Activated CD4-positive, alpha-beta T cell treated with anti-CD3 and anti-CD28 coated beads, Interleukin-2, amount 10 ng/mL, durations not matched to agents 7 days and 5 days (primary cell): ENCODE results near the gene APRT. TPM values are rescaled to one million over a fixed set of nuclear protein-coding genes. Genes with fewer than 3 reads are reported as not detected.

Experiments used
- CTCF ChIA-PET: fragments of 350-600 bp; sonication (Branson Sonifier 250); formaldehyde crosslinking; loops from one replicate; lab custom pipeline; 2021; ENCODE audit warnings: antibody characterized with exemption; lab: Charles Lee
- POLR2A ChIA-PET: fragments of 350-600 bp; sonication (Branson Sonifier 250); formaldehyde crosslinking; loops from one replicate; lab custom pipeline; 2021; ENCODE audit warnings: antibody characterized with exemption; lab: Charles Lee
- DNase-seq: peaks from one replicate; pipeline ENCODE4 v3.0.0-alpha.2; 2020
- H3K27ac Mint-ChIP-seq: one replicate; pipeline ENCODE4 v1.8.0; 2021; ENCODE audit warnings: mild to moderate bottlenecking, moderate library complexity, mixed read lengths
- H3K27me3 Mint-ChIP-seq: one replicate; pipeline ENCODE4 v1.8.0; 2021; ENCODE audit warnings: mixed read lengths
- H3K36me3 Mint-ChIP-seq: one replicate; pipeline ENCODE4 v1.8.0; 2021; ENCODE audit warnings: low read depth, mixed read lengths
- H3K4me1 Mint-ChIP-seq: one replicate; pipeline ENCODE4 v1.8.0; 2021; ENCODE audit warnings: mixed read lengths
- H3K4me3 Mint-ChIP-seq: one replicate; pipeline ENCODE4 v1.8.0; 2021; ENCODE audit warnings: mild to moderate bottlenecking, moderate library complexity, mixed read lengths
- H3K9me3 Mint-ChIP-seq: one replicate; pipeline ENCODE4 v1.8.0; 2021; ENCODE audit warnings: mixed read lengths
- total RNA-seq, 2 experiments: library from RNA; stranded (reverse); gene quantifications; one replicate each; pipeline ENCODE4 v1.2.3, GENCODE V29; 2021

Gene APRT
- total RNA-seq, 2 experiments from 2014 or later: 86.2 to 112 TPM

GRCh38 chr16:88839026-88839529 is 27.4 kb upstream of the APRT start:
- H3K4me1 Mint-ChIP-seq: no peaks in the 10 kb centered on the region
- ChIA-PET CTCF (no interaction called here), POLR2A (no interaction called here)
- no peaks in the 10 kb centered on the region for H3K9me3 Mint-ChIP-seq
- no peak overlapping the region for H3K27ac Mint-ChIP-seq
- no peaks in the 10 kb centered on the region for H3K27me3 Mint-ChIP-seq
- DNase-seq: no peak
- H3K4me3 Mint-ChIP-seq: no peak overlapping the region
- no peaks in the 10 kb centered on the region for H3K36me3 Mint-ChIP-seq

GRCh38 chr16:88838566-88838965 is 26.8 kb upstream of the APRT start:
- DNase-seq: no peak
- POLR2A ChIA-PET: no interaction called here
- no peak overlapping the region for H3K27ac Mint-ChIP-seq
- H3K27me3 Mint-ChIP-seq: no peaks in the 10 kb centered on the region
- no peak overlapping the region for H3K4me3 Mint-ChIP-seq
- CTCF ChIA-PET: interaction anchor here (0.8 kb wide), 1 partner anchor 11 kb away, joined by 3 read pairs; no protein-coding TSS in a partner anchor
- no peaks in the 10 kb centered on the region for H3K36me3 Mint-ChIP-seq
- no peaks in the 10 kb centered on the region for H3K4me1 Mint-ChIP-seq
- no peaks in the 10 kb centered on the region for H3K9me3 Mint-ChIP-seq

- Mint-ChIP-seq H3K9me3 (no peaks in the 10 kb centered on the region), H3K36me3 (no peaks in the 10 kb centered on the region), H3K4me1 (no peaks in the 10 kb centered on the region), H3K27ac (no peak overlapping the region), H3K4me3 (no peak overlapping the region), H3K27me3 (no peaks in the 10 kb centered on the region)
- CTCF ChIA-PET: no interaction called here
- DNase-seq: no peak
- POLR2A ChIA-PET: no interaction called here
Measured at GRCh38 chr16:88837806-88838205, 26.1 kb upstream of the APRT start.

- ChIA-PET POLR2A (no interaction called here), CTCF (no interaction called here)
- no peak for DNase-seq
- H3K27me3 Mint-ChIP-seq: no peaks in the 10 kb centered on the region
- no peak overlapping the region for H3K27ac Mint-ChIP-seq
- no peaks in the 10 kb centered on the region for H3K36me3 Mint-ChIP-seq
- no peak overlapping the region for H3K4me3 Mint-ChIP-seq
- H3K9me3 Mint-ChIP-seq: no peaks in the 10 kb centered on the region
- no peaks in the 10 kb centered on the region for H3K4me1 Mint-ChIP-seq
Measured at GRCh38 chr16:88836791-88837190, 25.1 kb upstream of the APRT start.

- H3K27me3 Mint-ChIP-seq: no peaks in the 10 kb centered on the region
- ChIA-PET POLR2A (no interaction called here), CTCF (no interaction called here)
- H3K9me3 Mint-ChIP-seq: no peaks in the 10 kb centered on the region
- DNase-seq: no peak
- H3K27ac Mint-ChIP-seq: no peak overlapping the region
- no peak overlapping the region for H3K4me3 Mint-ChIP-seq
- H3K4me1 Mint-ChIP-seq: no peaks in the 10 kb centered on the region
- no peaks in the 10 kb centered on the region for H3K36me3 Mint-ChIP-seq
Measured at GRCh38 chr16:88835818-88836217, 24.1 kb upstream of the APRT start.

GRCh38 chr16:88835383-88835782 is 23.7 kb upstream of the APRT start:
- no peak for DNase-seq
- Mint-ChIP-seq H3K27ac (no peak overlapping the region), H3K4me1 (no peaks in the 10 kb centered on the region), H3K4me3 (no peak overlapping the region), H3K27me3 (no peaks in the 10 kb centered on the region), H3K9me3 (no peaks in the 10 kb centered on the region), H3K36me3 (no peaks in the 10 kb centered on the region)
- POLR2A ChIA-PET: no interaction called here
- CTCF ChIA-PET: no interaction called here

GRCh38 chr16:88834670-88835069 is 22.9 kb upstream of the APRT start:
- Mint-ChIP-seq H3K4me1 (no peaks in the 10 kb centered on the region), H3K27ac (no peak overlapping the region), H3K36me3 (no peaks in the 10 kb centered on the region), H3K9me3 (no peaks in the 10 kb centered on the region), H3K4me3 (no peak overlapping the region), H3K27me3 (no peaks in the 10 kb centered on the region)
- CTCF ChIA-PET: interaction anchor here (2.1 kb wide), 1 partner anchor 22 kb away, joined by 4 read pairs; the partner anchor contains the start of genes GALNS and TRAPPC2L
- DNase-seq: no peak
- POLR2A ChIA-PET: no interaction called here

- ChIA-PET CTCF (interaction anchor here (0.6 to 2.1 kb wide), 2 partner anchors 24 to 88 kb away, joined by 3 to 4 read pairs; partner anchors contain the start of genes GALNS and TRAPPC2L), POLR2A (no interaction called here)
- no peak for DNase-seq
- H3K27me3 Mint-ChIP-seq: no peaks in the 10 kb centered on the region
- H3K4me3 Mint-ChIP-seq: no peak overlapping the region
- H3K27ac Mint-ChIP-seq: no peak overlapping the region
- no peaks in the 10 kb centered on the region for H3K9me3 Mint-ChIP-seq
- no peaks in the 10 kb centered on the region for H3K4me1 Mint-ChIP-seq
- no peaks in the 10 kb centered on the region for H3K36me3 Mint-ChIP-seq
Measured at GRCh38 chr16:88833086-88833485, 21.4 kb upstream of the APRT start.

- no peaks in the 10 kb centered on the region for H3K4me1 Mint-ChIP-seq
- H3K4me3 Mint-ChIP-seq: no peak overlapping the region
- H3K27me3 Mint-ChIP-seq: no peaks in the 10 kb centered on the region
- ChIA-PET POLR2A (no interaction called here), CTCF (no interaction called here)
- H3K9me3 Mint-ChIP-seq: no peaks in the 10 kb centered on the region
- H3K36me3 Mint-ChIP-seq: no peaks in the 10 kb centered on the region
- H3K27ac Mint-ChIP-seq: no peak overlapping the region
- DNase-seq: no peak
Measured at GRCh38 chr16:88831838-88832237, 20.1 kb upstream of the APRT start.

- H3K4me1 Mint-ChIP-seq: no peaks in the 10 kb centered on the region
- POLR2A ChIA-PET: no interaction called here
- no peaks in the 10 kb centered on the region for H3K9me3 Mint-ChIP-seq
- H3K4me3 Mint-ChIP-seq: no peak overlapping the region
- no peak overlapping the region for H3K27ac Mint-ChIP-seq
- CTCF ChIA-PET: interaction anchor here (1.1 kb wide), 1 partner anchor 27 kb away, joined by 3 read pairs; no protein-coding TSS in a partner anchor
- no peak for DNase-seq
- no peaks in the 10 kb centered on the region for H3K27me3 Mint-ChIP-seq
- no peaks in the 10 kb centered on the region for H3K36me3 Mint-ChIP-seq
Measured at GRCh38 chr16:88830783-88831182, 19.1 kb upstream of the APRT start.

- CTCF ChIA-PET: interaction anchor here (1.1 kb wide), 1 partner anchor 28 kb away, joined by 3 read pairs; no protein-coding TSS in a partner anchor
Measured at GRCh38 chr16:88830258-88830657, 18.5 kb upstream of the APRT start.

GRCh38 chr16:88828711-88829110 is 17.0 kb upstream of the APRT start:
- H3K27ac Mint-ChIP-seq: no peak overlapping the region
- no peaks in the 10 kb centered on the region for H3K36me3 Mint-ChIP-seq
- no peaks in the 10 kb centered on the region for H3K27me3 Mint-ChIP-seq
- DNase-seq: no peak
- ChIA-PET CTCF (interaction anchor here (0.6 kb wide), 1 partner anchor 1094 kb away, joined by 3 read pairs; no protein-coding TSS in a partner anchor), POLR2A (no interaction called here)
- H3K4me3 Mint-ChIP-seq: no peak overlapping the region
- H3K9me3 Mint-ChIP-seq: no peaks in the 10 kb centered on the region
- H3K4me1 Mint-ChIP-seq: no peaks in the 10 kb centered on the region

More at GRCh38 chr16:88830258-88830657, 18.5 kb upstream of the APRT start:
- Mint-ChIP-seq H3K4me3 (no peak overlapping the region), H3K9me3 (no peaks in the 10 kb centered on the region), H3K27ac (no peak overlapping the region), H3K36me3 (no peaks in the 10 kb centered on the region), H3K4me1 (no peaks in the 10 kb centered on the region), H3K27me3 (no peaks in the 10 kb centered on the region)
- DNase-seq: no peak
- POLR2A ChIA-PET: no interaction called here

GRCh38 chr16:88827727-88828126 is 16.0 kb upstream of the APRT start:
- no peak overlapping the region for H3K27ac Mint-ChIP-seq
- no peak for DNase-seq
- H3K4me3 Mint-ChIP-seq: no peak overlapping the region
- POLR2A ChIA-PET: no interaction called here
- no peaks in the 10 kb centered on the region for H3K9me3 Mint-ChIP-seq
- no peaks in the 10 kb centered on the region for H3K36me3 Mint-ChIP-seq
- CTCF ChIA-PET: interaction anchor here (0.9 to 1.0 kb wide), 3 partner anchors 11 to 30 kb away, joined by 3 read pairs; no protein-coding TSS in a partner anchor
- H3K27me3 Mint-ChIP-seq: no peaks in the 10 kb centered on the region
- no peaks in the 10 kb centered on the region for H3K4me1 Mint-ChIP-seq
